Erythroblast (primary cell): ENCODE measurements around the gene HARS2.

Experiments
- GATA1 ChIP-seq: IDR thresholded peaks from 2 replicates; pipeline ENCODE4 v1.6.1; 2011; ENCODE audit warnings: low read depth, mild to moderate bottlenecking, control low read depth, low read length, moderate library complexity
- POLR2A ChIP-seq: IDR thresholded peaks from 2 replicates; pipeline ENCODE4 v1.6.1; 2011; ENCODE audit warnings: mild to moderate bottlenecking, low read length

DNA sequence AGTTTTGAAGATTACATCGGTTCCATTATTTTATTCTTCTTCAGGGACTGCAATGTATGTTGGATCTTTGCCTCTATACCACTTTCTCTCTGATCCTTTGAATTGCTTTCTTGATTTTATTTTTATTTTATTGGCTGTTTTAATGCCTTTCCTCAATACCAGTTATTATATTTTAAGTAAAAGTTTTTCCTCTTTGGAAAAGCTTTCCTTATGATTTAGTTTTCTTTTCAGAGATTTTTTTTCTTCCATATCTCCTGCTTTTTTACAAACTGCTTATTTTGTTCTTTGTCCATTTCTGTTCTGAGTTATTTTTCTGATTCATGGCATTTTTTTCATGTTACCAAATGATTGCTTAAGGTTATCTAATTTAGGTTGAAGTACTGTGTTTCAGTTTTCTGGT, 20.5 kb downstream of the HARS2 start:
- TF ChIP-seq POLR2A, result no peak
- TF ChIP-seq GATA1, result no peak
